ENCODE results near the gene EXOC4.

Gene EXOC4

GRCh38 chr7:133550145-133550544 lies 297.3 kb downstream of the EXOC4 start:
- no peak for DNase-seq

GRCh38 chr7:133550811-133551210 lies 297.9 kb downstream of the EXOC4 start:
- no peak for DNase-seq

DNA sequence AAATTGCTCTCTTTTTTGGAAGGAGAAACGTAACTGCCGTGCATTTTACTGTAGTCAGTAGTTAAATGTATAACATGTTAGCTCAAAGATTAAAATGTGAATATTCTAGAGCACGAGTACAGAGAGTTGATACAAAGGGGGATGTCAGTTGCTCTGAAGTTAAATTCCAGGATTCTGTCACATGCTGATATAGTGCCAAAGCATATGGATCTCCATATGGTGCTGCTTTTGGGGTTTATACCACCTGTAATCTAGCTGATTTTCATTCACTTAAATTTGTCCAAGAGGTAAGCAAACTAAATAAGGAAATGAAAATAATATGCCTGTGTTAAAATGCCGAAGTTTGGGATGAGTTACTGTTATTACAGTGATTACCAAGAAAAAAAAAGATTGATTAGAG lies 298.6 kb downstream of the EXOC4 start:
- no peak for DNase-seq

GRCh38 chr7:133552079-133552478 lies 299.2 kb downstream of the EXOC4 start:
- no peak for DNase-seq

DNA sequence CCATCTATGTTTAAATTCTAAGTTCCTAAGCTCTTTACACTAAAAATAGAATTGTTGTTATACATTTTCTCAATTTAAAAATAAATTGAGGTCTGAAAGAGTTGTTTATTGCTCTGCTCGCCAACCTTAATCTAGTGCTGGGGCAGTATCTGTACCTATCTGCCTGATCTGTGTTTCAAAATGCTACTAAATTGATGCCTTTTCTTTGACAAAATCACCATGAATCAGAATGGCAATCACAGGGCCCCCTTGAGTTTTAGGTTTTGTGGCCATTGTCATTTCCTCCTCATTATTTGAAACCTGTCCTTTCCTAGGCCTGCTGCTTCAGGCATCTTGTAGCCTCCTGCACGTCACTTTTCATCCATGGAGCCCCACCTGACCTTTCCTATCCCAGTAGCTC lies 301.5 kb downstream of the EXOC4 start:
- DNase-seq, result no peak

DNA sequence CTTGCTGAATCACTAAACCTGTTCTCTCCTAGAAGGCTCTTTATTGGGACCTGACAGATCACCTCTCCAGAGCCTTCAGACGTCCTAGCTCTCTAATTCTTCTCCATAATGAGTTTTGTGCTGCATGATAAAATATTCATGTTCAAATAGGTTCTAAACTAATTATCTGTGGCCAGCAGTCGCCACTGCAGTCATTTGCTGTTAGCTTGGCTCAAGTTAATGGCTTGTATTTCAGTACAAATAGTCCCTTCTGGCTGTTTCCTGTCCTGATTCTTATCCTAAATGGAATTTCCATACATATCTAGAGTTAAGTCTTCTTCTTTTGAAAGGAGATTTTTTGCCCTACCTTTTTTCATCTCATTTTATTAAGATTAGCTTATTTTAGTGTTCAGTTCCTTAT lies 303.2 kb downstream of the EXOC4 start:
- DNase-seq, result no peak

DNA sequence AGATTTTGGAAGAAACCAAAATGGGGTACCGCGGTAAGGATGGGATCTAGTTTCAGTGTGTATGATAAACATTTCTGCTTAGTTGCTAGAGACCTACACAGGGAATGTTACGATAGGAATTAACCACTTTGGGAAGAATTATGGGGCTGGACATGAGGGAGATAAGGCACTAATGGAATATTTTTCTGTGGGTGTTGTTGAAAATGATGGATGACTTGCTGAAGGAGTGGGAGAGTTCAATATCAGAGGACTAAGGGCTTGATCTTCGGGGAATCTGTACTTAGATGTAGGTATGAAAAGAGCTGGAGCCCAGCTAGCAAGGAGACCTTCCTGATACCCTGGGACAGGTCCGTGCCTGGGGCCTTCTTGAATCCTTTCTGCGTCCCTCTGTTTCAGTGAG lies 303.7 kb downstream of the EXOC4 start:
- no peak for DNase-seq

DNA sequence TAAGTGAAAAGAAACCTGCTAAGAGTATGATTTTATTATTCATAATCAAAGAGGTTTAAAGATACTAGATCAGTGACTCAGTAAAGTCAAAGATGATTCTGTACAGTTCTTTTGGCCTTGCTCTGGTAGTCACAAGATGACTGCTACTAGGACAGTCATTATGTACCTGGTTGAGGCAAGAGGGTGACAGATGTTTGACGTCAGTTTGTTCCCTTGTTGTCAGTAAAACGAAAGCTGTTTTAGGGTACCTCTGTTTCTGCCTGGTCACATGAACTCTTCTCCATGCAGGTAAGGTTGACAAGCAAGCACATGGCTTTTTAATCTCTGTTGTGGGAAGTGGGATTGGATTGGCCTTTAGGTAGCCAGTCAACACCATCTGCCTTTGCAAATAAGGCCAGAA lies 308.0 kb downstream of the EXOC4 start:
- DNase-seq, result no peak

DNA sequence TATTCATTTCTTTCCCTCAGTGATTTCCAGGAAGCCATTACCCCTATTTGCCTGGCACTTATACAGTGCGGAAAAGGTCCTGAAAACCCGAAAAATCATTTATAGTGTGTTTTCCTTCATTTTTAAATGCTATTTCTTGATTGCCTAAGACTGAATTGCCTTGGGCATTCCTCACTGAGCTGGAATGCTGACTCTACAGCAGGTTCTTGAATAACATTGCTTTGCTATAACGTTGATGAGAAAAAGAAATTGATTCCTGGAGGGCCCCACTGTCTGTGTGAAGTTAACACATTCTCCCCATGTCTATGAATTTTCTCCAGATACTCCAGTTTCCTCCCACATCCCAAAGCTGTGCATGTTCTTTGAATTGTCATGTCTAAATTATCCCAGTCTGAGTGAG lies 308.5 kb downstream of the EXOC4 start:
- no peak for DNase-seq

DNA sequence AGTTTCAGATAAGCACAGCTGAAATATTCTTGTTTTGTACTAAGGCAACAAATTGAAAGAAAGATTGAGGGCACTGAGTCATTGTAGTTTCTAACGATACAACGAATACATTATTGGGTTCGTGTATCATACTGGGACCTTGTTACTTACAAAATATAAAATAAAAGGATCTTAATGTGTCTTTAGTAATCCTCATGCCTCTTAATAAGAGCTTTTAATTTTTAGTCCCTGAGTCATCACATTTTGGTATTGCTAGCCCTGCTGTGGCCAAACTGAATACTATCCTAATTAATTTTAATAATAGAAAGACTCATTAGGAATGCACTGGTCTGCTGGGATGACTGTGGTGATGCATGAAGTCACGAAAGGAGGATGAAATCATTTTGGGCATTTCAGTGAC lies 309.7 kb downstream of the EXOC4 start:
- no peak for DNase-seq

- DNase-seq, result no peak
Measured at GRCh38 chr7:133563251-133563650, 310.4 kb downstream of the EXOC4 start.

DNA sequence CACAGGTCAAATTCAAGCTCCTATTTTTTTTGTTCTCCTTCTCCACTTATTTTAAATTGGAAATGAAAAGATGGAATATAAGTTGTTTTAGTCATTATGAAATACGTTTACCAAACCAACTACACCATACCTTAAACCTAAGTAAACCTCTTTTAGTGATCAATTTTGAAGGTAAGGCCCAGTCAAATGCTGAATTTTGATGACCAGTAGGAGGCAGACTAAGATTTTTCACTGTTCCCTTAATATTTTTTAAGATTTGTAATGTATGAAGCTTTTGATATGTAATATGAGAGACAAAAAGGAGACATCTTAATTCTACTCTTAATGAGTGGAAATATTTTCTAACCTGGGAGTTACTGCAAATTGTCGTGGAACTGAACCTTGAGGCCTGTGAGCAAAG lies 311.6 kb downstream of the EXOC4 start:
- no peak for DNase-seq

DNA sequence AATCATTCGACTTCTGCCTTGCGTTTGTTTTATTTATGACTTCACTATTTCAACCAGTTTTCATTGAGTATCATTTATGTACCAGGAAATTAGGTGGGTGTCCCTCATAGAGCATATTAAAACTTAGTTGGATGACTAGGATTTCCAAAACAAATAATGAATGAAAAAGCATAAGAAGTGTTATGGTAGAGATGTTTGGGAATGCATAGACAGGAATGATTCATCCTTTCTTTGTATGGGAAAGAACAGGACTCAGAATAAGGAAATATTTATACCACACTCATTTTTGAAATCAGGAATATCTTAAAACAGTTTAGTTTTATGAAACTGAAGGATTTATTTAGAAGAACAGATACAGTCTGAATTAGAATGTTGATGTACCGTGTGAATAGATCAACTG lies 315.7 kb downstream of the EXOC4 start:
- DNase-seq, result no peak

GRCh38 chr7:133570321-133570720 lies 317.4 kb downstream of the EXOC4 start:
- DNase-seq, result no peak

GRCh38 chr7:133571076-133571475 lies 318.2 kb downstream of the EXOC4 start:
- no peak for DNase-seq

DNA sequence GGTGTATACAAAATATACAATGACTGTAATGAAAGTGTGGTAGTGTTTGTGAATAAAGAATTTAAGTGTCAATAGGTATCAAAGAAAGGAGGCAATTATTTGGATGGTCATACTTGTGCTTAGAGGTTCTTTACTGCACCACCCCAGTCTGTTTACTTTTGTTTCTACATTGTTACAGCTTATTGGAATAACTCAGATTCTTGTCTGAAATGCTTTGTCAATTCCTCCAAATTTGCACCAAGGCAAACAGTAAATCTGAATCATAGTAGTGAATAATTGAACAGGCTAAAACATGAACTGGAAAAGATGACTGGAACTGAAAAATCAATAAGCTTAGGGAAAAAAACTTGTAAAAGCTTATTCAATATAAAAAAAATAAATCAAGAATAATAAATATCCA lies 319.2 kb downstream of the EXOC4 start:
- DNase-seq, result no peak

DNA sequence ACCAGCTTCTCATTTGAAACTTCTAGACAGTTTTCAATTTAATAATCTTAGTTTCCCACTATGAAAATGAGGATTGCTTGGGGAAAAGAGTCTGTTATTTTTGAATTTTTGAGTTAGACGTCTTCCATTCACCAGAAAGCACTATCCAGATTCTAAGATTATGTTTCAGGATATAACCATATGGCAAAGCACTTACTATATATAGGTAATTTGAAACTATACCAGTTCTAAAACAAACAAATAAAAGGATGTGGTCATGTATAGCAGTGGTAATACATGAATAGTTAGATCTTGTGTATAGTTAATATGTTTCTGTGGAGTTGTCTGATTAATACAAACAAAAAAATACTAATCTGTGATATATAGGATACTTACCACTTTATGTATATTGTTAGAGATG lies 320.0 kb downstream of the EXOC4 start:
- DNase-seq, result no peak

- no peak for DNase-seq
Measured at GRCh38 chr7:133573554-133574265, 320.8 kb downstream of the EXOC4 start.

DNA sequence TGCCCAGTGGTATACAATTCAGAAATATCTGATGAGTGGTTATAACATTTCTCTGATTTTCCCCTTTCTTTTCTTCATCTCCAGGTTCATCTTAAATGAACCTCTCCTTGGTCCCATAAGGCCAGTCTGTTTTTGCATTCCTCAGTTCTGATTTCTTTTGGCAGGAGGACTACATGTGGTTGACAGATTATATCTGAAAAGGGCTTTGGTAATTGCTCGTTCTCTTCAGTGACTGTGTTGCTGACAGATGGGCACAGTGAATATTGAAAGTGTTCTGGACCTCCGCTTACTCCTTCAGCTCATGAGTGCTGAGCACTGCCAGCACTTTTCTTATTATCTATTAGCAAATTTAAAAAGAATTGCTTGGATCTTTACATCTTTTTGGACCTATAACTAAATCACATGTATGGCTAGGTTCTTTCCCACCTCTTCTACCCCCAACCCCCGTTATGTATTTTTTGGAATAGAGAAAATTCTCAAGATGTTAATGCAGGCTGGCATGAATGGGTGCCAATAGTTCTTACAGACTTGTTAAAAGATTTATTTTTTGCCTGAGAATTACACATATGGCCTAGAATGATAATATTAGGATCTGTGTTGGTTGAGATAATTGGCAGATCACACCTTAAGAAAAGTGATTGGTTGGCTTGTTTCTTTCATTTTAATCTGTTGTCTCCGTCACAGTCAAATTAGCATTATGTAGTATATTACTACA lies 323.0 kb downstream of the EXOC4 start:
- DNase-seq, result no peak

DNA sequence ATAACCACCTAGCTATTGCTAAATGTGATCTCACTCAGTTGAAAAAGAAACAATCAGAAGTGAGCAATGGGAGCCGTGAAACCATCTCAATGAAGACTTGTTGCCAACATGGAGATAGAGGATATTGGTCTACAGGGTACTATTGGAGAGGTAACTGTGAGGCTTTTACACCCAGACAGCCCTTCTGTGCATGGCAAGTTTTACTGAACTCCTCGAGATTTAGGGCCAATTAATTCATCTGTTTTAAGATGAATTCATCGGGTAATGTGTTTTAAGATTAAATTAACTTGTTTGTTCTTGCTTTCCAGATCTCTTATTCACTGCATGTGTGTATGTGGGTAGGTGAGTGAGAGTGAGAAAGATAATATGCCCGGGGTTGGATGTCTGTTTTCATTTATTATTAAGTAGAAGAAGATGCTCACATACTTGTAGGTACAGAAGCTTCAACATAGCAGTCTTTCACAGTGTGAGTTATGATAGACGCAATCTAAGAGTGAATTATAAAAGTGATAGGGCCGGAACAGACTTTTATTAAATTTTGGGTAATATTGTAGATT lies 323.8 kb downstream of the EXOC4 start:
- no peak for DNase-seq

- no peak for DNase-seq
Measured at GRCh38 chr7:133582766-133583523, 330.1 kb downstream of the EXOC4 start.

GRCh38 chr7:133583545-133584171 lies 330.8 kb downstream of the EXOC4 start:
- no peak for DNase-seq

- DNase-seq, result no peak
Measured at GRCh38 chr7:133584956-133585668, 332.2 kb downstream of the EXOC4 start.
